Right renal pelvis (tissue), 4 donors: ENCODE measurements around the gene TMA7B. TPM values are rescaled to one million over a fixed set of nuclear protein-coding genes. Genes with fewer than 3 reads are reported as not detected.
"Not testable (repeated sequence)": the region's sequence is repeated elsewhere in the genome, so short reads cannot be mapped to it uniquely, and the experiment has no call there.

Experiments used
- DNase-seq, 4 donors: peaks; one replicate each; pipeline ENCODE4 v3.0.0-alpha.2; 2013; ENCODE audit warnings: low read depth in 4 of 4, low spot score in 3 of 4, missing footprints in 1 of 4
- polyA plus RNA-seq, 4 donors: library from polyadenylated mRNA; unstranded; fragments of 120-200 nt; gene quantifications; one replicate each; pipeline ENCODE4 v1.2.1, GENCODE V29; 2013; ENCODE audit not compliant: insufficient read length in 4 of 4

Gene TMA7B
- polyA plus RNA-seq, 4 donors = 0.23 to 0.37 TPM; not detected in 2

DNA sequence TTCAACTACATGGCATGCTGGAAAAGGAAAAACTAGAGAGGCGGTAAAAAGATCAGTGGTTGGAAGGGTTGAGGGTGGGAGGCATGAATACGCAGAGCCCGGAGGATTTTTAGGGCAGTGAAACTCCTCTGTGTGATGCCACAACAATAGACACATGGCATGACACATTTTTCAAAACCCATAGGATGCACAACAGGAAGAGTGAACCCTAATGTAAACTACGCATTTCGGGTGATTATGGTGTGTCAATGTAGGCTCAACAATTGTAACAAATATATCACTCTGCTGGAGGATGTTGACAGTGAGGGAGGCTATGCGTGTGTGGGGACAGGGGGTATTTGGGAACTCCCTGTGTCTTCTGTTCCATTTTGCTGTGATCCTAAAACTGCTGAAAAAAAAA is 18.9 kb downstream of the TMA7B start:
- no peak for DNase-seq

DNA sequence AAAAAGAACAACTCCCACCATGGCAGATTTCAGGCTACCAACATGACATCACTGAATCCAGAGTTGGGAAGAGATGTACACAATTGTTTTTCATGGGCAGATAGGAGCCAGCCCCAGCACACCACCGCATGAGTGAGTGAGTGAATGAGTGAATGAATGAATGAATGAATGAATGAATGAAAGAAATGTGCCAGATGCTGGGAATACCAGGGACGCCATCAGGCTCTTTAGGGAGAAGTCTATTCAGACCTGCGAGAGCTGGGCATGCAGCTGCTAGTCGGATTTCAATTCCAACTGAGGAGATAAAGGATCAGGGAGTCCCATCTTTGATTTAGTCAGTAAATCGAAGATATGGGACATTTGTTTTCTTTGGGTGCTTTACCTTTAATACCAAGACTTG is 19.3 kb downstream of the TMA7B start:
- DNase-seq = no peak

GRCh38 chr22:39980596-39980995 is 20.4 kb downstream of the TMA7B start:
- no peak for DNase-seq

- no peak for DNase-seq
Measured at GRCh38 chr22:39983346-39983745, 23.1 kb downstream of the TMA7B start.

DNA sequence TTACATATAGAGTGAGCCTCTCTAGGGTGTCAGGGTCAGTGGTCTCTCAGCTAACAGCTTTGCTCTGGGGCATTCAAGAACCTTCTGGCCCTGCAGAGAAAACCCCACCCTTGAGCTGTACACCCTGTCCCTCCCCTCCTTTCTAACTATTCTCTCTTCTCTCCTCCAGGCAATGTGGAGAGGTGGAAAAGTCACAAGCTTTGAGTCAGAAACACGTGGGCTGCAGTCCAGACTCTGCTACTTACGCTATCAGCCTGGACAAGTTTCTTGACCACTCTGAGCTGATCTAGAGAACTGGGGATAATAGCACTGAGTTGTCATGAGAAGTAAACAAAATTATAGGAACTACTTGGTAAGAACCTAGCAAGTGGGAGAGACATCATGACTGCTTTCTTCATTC is 23.8 kb downstream of the TMA7B start:
- no peak for DNase-seq

- no peak for DNase-seq
Measured at GRCh38 chr22:39984746-39985145, 24.5 kb downstream of the TMA7B start.

- DNase-seq = no peak
Measured at GRCh38 chr22:39985383-39986035, 25.3 kb downstream of the TMA7B start.

- no peak for DNase-seq
Measured at GRCh38 chr22:39988386-39989114, 28.4 kb downstream of the TMA7B start.

DNA sequence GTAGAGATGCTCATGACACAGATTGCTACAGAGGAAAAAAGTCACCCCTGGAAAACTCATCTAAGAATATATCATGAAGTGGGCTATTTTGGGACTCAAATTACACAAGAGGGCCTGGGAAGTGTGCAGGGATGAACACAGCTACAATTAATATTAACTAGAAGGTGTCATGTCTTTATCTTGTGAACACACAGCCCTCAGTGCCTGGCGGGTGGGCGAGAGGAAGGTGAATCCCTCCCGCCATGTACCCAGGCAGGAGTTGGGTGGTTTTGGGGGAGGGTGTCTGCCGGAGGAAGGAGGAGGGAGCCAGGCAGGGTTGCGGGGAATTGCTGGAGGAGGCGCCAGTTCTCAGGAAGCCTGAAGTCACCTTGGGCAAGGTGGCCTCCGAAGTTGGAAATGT is 29.4 kb downstream of the TMA7B start:
- no peak for DNase-seq

DNA sequence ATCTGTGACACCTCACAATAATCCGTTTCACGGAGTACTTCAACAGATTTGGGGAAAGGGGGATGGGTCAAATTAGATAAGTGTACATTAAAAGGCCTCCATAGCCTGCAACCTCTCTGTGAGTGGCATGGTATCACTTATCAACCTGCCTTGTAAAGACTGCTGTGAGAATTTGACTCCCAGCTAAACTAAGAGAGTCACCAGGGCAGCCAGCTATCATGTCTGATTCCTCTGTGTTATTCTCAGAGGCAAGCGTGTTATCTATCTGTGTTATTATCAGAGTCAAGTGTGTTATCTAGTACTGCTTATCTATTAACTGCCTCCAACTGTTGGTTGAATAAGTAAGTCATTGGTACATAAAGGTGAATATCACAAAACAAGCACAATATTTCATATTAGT is 30.5 kb downstream of the TMA7B start:
- no peak for DNase-seq

GRCh38 chr22:39991159-39991860 is 31.1 kb downstream of the TMA7B start:
- DNase-seq = no peak

GRCh38 chr22:39992088-39992826 is 32.1 kb downstream of the TMA7B start:
- no peak for DNase-seq

DNA sequence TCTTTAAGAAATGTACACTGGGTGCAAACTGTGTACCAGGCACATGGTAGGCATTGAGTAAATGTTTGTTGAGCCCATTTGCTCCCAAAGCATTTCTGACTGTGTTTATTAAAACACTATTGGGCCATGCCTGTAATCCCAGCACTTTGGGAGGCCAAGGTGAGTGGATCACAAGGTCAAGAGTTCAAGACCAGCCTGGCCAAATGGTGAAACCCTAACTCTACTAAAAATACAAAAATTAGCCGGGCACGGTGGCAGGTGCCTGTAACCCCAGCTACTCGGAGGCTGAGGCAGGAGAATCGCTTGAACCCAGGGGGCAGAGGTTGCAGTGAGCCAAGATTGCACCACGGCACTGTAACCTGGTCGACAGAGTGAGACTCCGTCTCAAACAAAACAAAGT is 32.7 kb downstream of the TMA7B start:
- DNase-seq = not testable (repeated sequence)

DNA sequence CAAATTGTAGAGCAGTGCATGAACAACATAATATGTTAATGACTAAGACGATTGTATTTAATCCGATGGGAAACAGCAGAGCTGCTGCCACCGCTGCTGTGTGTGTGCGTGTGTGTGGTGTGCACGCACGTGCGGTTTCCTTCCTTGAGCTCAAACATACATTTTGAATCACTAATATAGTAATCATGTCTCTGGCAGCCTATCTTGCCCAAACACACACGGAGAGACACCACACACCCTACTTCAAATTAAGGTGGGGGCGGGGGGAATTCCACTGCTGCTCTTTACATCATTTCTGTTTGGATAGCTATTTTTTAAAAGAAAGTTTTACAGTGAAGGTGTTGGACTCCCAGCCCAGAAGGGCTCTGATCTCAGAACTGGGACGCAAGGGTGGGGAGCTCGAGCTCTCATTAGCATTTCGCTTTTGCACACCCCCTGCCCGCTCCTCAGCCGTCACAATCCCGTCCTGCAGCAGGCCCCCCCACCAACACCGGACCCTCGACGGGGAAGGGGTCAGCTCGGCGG is 33.9 kb downstream of the TMA7B start:
- no peak for DNase-seq

DNA sequence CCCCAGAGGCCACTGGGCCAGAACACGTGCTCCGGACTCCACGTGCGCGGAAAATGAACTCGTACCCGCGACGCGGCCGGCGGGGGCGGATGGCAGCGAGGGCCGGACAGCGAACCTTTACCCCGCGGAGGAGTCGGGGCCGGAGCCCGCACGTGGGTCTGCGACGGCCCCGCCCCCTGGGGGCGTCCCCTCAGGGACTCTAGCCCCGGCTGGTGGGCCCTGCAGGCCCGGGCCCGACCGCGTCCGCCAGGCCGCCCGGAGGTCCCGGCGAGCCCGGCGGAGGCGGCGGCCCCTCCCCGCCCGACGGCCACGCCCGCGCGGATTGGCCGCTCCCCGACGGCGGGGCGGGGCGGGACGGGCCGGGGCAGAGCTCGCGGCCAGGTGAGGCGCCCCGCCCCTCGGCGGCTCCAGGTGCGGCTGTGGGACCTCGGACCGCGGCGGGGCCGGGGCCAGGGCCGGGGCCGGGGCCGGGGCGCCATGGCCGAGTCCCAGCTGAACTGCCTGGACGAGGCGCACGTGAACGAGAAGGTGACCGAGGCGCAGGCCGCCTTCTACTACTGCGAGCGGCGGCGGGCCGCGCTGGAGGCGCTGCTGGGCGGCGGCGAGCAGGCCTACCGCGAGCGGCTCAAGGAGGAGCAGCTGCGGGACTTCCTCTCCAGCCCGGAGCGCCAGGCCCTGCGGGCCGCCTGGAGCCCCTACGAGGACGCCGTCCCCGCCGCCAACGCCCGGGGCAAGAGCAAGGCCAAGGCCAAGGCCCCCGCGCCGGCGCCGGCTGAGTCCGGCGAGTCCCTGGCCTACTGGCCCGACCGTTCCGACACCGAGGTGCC is 34.6 kb downstream of the TMA7B start, which contains the start of gene FAM83F:
Gene FAM83F, plus strand, starts transcription at position 389 of the 827 bp plus-strand sequence. Its CDS starts 89 bp downstream, at position 478.
- DNase-seq = no peak

DNA sequence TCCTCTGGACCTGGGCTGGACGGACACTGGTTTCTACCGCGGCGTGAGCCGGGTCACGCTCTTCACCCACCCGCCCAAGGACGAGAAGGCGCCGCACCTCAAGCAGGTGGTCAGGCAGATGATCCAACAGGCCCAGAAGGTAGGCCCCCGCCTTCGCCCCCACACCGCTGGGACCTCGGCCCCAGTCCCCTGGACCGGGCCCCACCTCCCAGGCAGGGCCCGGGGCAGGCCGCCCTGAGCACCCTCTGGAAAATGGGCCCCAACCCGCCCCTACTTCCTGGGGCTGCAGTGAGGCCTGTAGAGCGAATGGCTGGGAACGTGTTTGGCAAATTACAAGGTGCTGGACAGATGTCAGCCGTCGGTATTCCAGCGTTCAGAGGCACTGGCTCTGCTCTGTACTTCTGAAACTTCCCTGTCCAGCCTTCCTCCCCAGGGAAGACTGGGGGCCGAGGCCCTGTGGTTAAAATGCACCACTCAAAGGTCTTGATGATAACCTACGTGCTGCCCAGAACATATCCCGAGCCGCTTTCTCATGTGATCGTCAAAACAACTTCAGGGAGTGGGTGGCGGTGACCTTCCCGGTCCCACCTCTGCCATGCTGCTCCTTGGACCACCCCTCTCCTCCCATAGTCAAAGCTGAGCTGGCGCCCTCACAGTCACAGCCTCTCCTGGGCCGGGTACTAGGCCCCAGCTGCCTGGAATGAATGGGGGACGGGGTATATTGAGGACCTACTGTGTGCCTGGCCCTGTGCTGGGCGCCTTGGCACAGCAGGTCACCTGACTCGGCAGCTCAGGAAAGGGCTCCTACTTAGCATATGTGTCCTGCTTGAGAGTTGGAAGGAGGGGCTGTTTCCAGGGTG is 35.4 kb downstream of the TMA7B start:
- no peak for DNase-seq

DNA sequence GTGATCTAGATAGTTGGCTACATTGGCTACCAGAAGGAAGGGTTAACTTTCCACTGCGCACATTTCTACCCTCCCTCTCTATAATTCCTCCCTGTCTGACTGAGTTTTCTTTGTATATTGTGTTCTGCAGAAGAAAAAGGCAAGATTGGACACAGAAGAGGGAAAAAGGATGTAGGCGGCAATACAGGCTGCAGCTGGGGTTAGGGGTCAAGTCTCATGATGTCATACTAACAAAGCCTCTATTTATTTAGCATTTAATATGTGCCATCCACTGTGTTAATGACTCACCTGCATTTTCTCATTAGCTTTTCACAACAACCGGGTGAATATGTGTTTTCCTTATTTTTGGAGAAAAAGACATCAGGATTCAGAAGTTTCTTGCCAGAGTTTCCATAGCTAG is 36.5 kb downstream of the TMA7B start:
- no peak for DNase-seq

DNA sequence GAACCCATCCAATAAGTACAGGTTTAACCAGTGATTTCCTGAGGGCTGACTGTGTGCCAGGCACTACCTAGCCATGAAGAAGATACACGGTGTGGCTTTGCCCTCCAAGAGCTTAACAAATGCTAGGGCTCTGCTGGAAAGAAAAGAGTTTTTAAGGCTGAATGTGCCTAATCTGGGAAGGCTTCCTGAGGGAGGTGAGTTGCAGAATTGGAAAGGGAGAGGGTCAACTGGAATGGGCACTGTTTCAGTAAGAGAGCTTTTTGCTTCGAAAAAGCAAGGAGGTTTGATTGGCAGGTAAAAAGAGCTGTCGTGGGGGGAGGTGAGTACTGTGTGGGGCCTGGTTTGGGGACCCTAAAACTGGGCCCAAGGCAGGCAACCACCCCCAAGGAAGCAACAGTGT is 37.2 kb downstream of the TMA7B start:
- DNase-seq = no peak
